Ectodermal cell (in vitro differentiated cells): ENCODE measurements around the gene GRM3.

Experiments used
- H3K27ac ChIP-seq: 2 replicates; pipeline ENCODE4 v1.7.0; 2013; ENCODE audit warnings: mild to moderate bottlenecking, low read depth, low read length; ENCODE audit not compliant: insufficient read depth, poor library complexity, severe bottlenecking
- H3K27me3 ChIP-seq: 2 replicates; pipeline ENCODE4 v1.7.0; 2013; ENCODE audit warnings: mild to moderate bottlenecking, low read length; ENCODE audit not compliant: insufficient read depth, control insufficient read depth, poor library complexity, severe bottlenecking
- H3K36me3 ChIP-seq: one replicate; pipeline ENCODE4 v1.7.0; 2013; ENCODE audit warnings: low read length; ENCODE audit not compliant: control insufficient read depth, insufficient read depth
- H3K4me1 ChIP-seq: one replicate; pipeline ENCODE4 v1.7.0; 2013; ENCODE audit warnings: low read length; ENCODE audit not compliant: control insufficient read depth, insufficient read depth
- H3K4me3 ChIP-seq: 2 replicates; pipeline ENCODE4 v1.7.0; 2013; ENCODE audit warnings: low read depth, low read length, control low read depth; ENCODE audit not compliant: insufficient read depth
- H3K9me3 ChIP-seq: 2 replicates; pipeline ENCODE4 v1.7.0; 2013; ENCODE audit warnings: mild to moderate bottlenecking, low read length, moderate library complexity; ENCODE audit not compliant: control insufficient read depth
- WGBS, 2 experiments: methylation state at CpG; one replicate each; pipeline ENCODE4 v1.1.7; 2013; ENCODE audit warnings: missing lambda C conversion rate in 2 of 2; 5-methylcytosine and 5-hydroxymethylcytosine counted together

GRM3 gene

DNA sequence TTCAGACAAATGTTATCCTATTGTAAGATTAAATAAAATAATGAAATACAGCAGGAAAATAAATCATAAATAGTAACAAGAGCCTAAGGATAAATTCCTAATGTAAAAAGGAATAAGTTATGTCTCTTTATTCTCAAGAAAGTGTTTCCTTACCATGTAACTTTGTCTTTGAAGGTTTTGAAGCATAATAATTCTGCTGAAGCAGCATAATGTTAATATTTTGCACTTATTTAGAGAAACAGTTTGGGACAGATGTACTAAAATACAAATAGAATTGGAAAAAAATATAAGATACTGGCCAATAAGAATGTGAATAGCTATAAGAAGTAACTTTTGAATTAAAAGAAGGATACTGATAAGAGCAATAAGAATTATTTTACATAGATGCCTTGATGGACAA, 45.7 kb downstream of the GRM3 start:
- no peaks in the 10 kb centered on the region for H3K4me1 ChIP-seq
- H3K27me3 ChIP-seq = no peaks in the 10 kb centered on the region
- no peaks in the 10 kb centered on the region for H3K9me3 ChIP-seq
- no peak overlapping the region for H3K27ac ChIP-seq
- H3K4me3 ChIP-seq = no peak overlapping the region
- H3K36me3 ChIP-seq = no peaks in the 10 kb centered on the region

DNA sequence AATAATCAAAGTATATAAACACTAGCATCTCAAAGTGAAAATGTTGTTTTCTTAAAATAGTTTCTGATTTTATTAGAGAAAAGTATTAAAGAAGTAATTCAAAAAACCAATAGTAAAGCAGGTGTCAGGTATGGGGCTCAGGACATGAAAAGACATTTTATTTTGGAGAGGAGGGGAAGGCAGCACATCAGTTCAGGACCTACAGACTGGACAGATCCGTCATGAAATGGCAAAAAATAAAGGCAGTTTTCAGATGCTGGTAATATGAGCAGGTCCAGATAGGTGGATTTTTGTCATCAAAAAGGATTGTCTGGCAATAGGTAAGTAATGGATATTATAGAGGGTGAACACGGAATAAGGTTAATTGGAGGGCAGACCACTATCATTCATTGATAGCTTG, 49.0 kb downstream of the GRM3 start:
- 88 to 95% methylated on average over 2 of the region's 2 CpGs for WGBS, 2 experiments
- Histone ChIP-seq H3K27me3 (no peaks in the 10 kb centered on the region), H3K9me3 (no peaks in the 10 kb centered on the region), H3K27ac (no peak overlapping the region), H3K36me3 (no peaks in the 10 kb centered on the region), H3K4me1 (no peaks in the 10 kb centered on the region), H3K4me3 (no peak overlapping the region)

DNA sequence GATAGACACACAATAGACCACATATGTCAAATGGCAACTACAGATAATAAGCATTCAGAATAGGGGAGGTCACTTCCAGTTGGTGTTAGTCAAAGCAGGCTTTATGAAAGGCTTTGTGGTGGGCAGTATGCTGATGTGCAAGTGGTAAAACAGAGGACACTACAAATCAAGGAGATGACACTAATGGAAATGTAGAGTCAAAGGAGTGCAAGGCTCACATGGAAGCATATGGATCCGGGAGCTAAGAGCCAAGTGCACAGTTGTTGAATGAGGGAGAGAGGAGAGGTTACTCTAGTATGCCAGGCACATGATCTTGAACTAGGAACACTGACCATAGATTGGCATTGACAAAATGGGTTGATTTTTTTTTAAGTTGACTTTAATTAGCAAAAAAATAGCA, 62.7 kb downstream of the GRM3 start:
- Histone ChIP-seq H3K9me3 (no peaks in the 10 kb centered on the region), H3K36me3 (no peaks in the 10 kb centered on the region), H3K4me1 (peaks cover 7% of the 10 kb centered on the region), H3K4me3 (no peak overlapping the region), H3K27ac (no peak overlapping the region), H3K27me3 (no peaks in the 10 kb centered on the region)
- WGBS, 2 experiments = 87 to 96% methylated on average over 1 of the region's 1 CpG

DNA sequence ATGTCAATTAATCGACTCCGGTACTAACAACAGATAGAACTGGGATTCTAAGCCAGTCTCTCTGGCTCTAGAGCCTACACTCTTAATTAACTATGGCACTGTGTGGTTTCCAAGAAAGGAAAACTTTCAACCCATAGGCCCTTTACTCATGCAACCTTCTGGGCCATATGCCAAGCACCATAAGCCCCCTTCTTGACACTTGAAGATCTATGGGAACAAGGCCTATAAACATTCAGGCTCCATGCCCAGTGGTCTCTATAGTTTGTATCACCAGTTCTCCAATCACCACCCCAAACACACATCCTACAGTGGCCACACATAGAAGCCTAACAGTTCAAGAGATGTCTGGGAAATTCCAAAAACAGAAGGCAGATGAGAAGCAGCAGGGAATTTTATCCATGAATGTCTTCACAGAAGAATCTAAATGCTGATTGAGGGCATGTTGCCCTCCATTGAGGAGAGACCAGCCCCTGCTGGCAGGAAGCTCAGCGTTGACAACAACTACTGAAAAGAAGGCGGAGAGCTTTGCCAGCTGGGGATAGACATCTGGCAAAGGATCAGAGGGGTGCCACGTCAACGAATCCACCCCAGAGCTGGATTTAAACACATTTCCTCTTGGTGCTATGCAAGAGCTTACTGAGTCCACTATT, 64.4 kb downstream of the GRM3 start:
- H3K27ac ChIP-seq = peak overlapping the region; percentile 52
- 41% methylated on average over 6 of the region's 6 CpGs for WGBS, 2 experiments
- no peaks in the 10 kb centered on the region for H3K36me3 ChIP-seq

DNA sequence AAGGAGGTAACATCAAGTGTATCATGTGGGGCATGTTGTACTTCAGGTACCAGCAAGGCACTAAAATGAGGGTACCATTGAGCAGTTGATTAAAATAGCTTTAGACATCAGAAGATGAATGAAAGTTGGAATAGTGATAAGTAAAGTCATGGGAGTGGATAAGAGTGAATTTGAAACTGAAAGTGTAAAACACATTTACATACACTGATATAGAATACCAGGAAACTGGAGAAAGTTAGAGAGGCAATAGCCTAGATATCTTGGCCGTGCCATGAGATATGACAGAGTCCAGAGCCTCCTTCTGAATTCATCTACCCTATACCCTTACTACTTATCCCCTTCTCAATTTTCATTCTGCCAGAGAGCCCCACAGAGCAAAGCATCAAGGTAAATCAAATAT, 76.6 kb downstream of the GRM3 start:
- WGBS, 2 experiments = 83 to 96% methylated on average over 1 of the region's 1 CpG
- no peaks in the 10 kb centered on the region for H3K27me3 ChIP-seq
- no peak overlapping the region for H3K27ac ChIP-seq
- no peak overlapping the region for H3K4me3 ChIP-seq
- H3K9me3 ChIP-seq = no peaks in the 10 kb centered on the region
- no peaks in the 10 kb centered on the region for H3K4me1 ChIP-seq
- no peaks in the 10 kb centered on the region for H3K36me3 ChIP-seq

More for the DNA sequence above, 64.4 kb downstream of the GRM3 start:
- Histone ChIP-seq H3K27me3 (no peaks in the 10 kb centered on the region), H3K4me3 (no peak overlapping the region), H3K4me1 (peaks cover 7% of the 10 kb centered on the region), H3K9me3 (no peaks in the 10 kb centered on the region)

DNA sequence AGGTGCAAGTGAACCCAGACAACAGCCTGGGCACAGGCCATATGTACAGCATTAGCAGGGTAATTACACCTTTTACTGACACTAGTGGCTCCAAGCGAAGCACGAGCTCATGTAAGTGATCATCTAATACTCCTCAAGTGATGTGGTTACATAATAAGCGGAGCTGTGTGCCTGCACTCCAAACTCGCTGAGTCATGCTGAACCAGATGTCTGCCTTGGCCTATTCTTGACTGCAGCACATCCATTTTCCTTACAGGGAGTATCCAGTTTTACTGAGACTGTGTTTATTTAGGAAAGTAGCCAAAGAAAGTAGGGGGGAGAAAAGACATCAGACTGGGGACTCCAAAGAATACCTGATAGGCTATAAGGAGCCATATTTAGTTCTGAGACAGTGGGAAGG, 90.1 kb downstream of the GRM3 start:
- Histone ChIP-seq H3K36me3 (peaks cover 5% of the 10 kb centered on the region), H3K4me1 (no peaks in the 10 kb centered on the region), H3K27me3 (no peaks in the 10 kb centered on the region), H3K9me3 (no peaks in the 10 kb centered on the region), H3K27ac (no peak overlapping the region), H3K4me3 (no peak overlapping the region)
- WGBS, 2 experiments = 95 to 97% methylated on average over 4 of the region's 4 CpGs

DNA sequence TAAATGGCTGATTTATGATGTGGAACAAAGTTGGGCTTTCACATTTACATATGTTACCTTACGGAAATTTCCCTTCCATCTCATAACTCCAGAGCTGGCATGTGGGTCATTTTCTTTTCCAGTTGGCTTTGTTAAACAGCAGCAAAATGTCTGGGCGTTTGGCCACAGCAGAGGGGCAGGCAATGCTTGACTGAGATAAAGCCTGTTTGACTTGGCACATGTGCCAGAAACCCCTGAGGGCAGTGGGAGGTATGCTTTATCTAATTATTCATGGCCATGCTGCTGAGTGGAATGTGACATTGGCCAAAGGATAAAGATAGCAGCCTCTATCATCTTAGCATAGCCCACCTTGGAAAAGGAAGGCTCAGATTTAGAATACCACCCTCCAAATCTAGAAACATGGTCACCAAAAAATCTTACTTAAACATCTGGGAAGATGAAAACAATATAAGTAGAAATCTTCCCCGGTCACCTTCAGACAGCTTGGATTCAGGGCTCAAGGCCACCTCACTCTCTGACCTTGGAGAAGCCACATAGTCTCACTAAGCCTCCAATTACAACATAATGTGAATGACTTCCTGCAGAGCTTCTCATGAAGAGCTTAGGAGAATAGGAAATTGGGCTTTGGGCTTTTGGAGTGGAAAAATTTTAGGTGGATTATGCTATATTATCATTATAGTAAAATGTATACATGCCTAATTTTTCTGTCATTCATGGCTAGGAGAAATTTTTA, 101.5 kb downstream of the GRM3 start:
- Histone ChIP-seq H3K27me3 (no peaks in the 10 kb centered on the region), H3K36me3 (no peaks in the 10 kb centered on the region), H3K9me3 (no peaks in the 10 kb centered on the region), H3K4me1 (peaks cover 9% of the 10 kb centered on the region), H3K27ac (no peak overlapping the region), H3K4me3 (no peak overlapping the region)
- 89 to 92% methylated on average over 3 of the region's 3 CpGs for WGBS, 2 experiments

DNA sequence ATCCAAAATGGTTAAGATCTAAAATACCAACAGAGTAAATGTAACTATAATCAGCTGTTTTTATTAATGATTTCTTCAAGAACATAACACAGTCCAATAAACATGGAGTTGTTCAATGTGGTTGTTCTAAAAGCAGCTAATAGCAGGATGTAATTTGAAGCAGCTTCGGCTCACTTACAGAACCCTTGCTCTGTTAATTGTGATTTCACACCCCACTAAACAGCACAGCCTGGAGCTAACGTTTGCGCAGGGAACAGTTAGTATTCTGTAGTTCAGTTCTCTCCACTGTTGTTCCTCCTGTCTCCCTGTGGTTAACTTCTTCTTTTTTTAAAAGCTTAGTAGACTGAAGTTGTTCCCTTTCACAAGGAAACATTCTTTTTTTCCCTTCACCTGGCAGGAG, 104.0 kb downstream of the GRM3 start:
- Histone ChIP-seq H3K27me3 (no peaks in the 10 kb centered on the region), H3K36me3 (no peaks in the 10 kb centered on the region), H3K9me3 (no peaks in the 10 kb centered on the region), H3K4me1 (peaks cover 9% of the 10 kb centered on the region), H3K27ac (no peak overlapping the region), H3K4me3 (no peak overlapping the region)
- WGBS, 2 experiments = 47% methylated on average over 3 of the region's 3 CpGs

DNA sequence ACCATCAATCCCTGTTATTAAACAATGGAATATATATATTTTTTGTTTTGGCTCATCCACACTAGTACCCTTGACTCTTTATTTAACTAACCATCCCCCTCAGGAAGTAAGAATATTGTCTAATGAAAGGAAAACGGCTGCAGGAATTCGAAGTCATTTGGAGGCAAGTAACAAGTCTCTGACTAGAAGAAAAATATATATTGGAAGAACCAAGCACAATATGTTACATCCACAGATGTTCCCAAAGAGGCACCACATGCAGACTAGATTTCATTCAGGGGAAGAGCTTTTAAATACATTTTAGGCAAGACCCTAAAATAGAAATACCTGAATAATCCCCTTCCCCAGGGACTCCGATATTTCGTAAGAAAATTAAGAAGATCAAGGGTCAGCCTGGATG, 104.5 kb downstream of the GRM3 start:
- no peaks in the 10 kb centered on the region for H3K36me3 ChIP-seq
- no peaks in the 10 kb centered on the region for H3K9me3 ChIP-seq
- WGBS, 2 experiments = 87 to 91% methylated on average over 3 to 4 of the region's 4 CpGs
- H3K27me3 ChIP-seq = no peaks in the 10 kb centered on the region
- H3K4me3 ChIP-seq = no peak overlapping the region
- no peak overlapping the region for H3K27ac ChIP-seq
- peaks cover 9% of the 10 kb centered on the region for H3K4me1 ChIP-seq

DNA sequence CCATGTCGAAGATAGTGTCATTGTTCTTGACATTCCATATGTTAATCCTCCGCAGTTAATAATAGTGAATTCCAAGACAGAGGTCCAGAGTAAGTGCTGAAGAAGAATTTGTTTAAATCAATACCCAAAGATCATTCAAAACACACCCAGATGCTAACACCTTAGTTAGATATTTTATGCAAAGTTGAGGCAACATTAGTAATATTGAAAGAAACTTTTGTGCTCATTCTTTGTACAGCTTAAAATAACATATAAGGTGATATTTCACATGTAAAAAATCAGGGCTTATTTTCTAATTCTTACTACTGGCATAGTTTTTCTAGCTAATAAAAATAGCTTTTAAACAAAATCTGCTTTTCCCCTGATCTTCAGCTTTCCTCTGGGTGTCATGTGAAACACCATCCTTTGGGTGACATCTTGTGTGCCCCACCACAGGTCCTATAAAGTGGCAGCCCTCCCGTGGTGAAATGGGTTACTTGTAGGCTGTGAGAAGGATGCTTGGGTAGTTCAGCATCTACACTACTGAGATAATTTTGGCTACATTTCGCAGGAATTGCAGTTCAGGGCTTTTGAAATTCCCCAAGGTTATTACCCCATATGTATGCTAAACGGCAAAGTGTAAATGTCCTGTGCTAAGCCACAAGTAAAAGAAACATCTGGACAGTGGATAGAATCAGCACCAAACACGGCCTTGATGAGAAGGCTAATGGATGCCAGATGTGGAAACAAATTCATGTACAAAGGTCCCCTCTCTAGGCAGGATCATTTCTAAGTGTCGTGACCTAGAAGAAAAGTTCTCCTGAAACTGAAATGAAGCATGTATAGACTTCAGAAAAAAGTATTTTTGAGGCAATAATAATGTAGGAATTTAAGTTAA, 105.4 kb downstream of the GRM3 start:
- WGBS, 2 experiments = 90 to 94% methylated on average over 6 to 7 of the region's 7 CpGs
- no peaks in the 10 kb centered on the region for H3K36me3 ChIP-seq

More for the DNA sequence above, 105.4 kb downstream of the GRM3 start:
- Histone ChIP-seq H3K4me3 (no peak overlapping the region), H3K27me3 (no peaks in the 10 kb centered on the region), H3K27ac (no peak overlapping the region), H3K9me3 (no peaks in the 10 kb centered on the region), H3K4me1 (peaks cover 9% of the 10 kb centered on the region)
